Activated CD4-positive, alpha-beta T cell treated with anti-CD3 and anti-CD28 coated beads, Interleukin-2, amount 10 ng/mL, durations not matched to agents 24 days and 14 days (primary cell): ENCODE data around the gene RPL4. TPM values are rescaled to one million over a fixed set of nuclear protein-coding genes. Genes with fewer than 3 reads are reported as not detected.
"Not testable (repeated sequence)": the region's sequence is repeated elsewhere in the genome, so short reads cannot be mapped to it uniquely, and the experiment has no call there.

Experiments used
- DNase-seq: peaks from one replicate; pipeline ENCODE4 v3.0.0; 2022
- H3K27ac Mint-ChIP-seq: one replicate; pipeline ENCODE4 v1.8.0; 2022; ENCODE audit warnings: mild to moderate bottlenecking, mixed read lengths
- H3K27me3 Mint-ChIP-seq: one replicate; pipeline ENCODE4 v1.8.0; 2022; ENCODE audit warnings: mixed read lengths
- H3K36me3 Mint-ChIP-seq: one replicate; pipeline ENCODE4 v1.8.0; 2022; ENCODE audit warnings: low read depth, mild to moderate bottlenecking, mixed read lengths
- H3K4me1 Mint-ChIP-seq: one replicate; pipeline ENCODE4 v1.8.0; 2021; ENCODE audit warnings: mixed read lengths
- H3K4me3 Mint-ChIP-seq: one replicate; pipeline ENCODE4 v1.8.0; 2022; ENCODE audit warnings: mild to moderate bottlenecking, moderate library complexity, mixed read lengths
- H3K9me3 Mint-ChIP-seq: one replicate; pipeline ENCODE4 v1.8.0; 2021; ENCODE audit warnings: mixed read lengths
- intact Hi-C: fragments of 100-400 bp; cut with micrococcal nuclease; formaldehyde crosslinking; loops from one replicate; pipeline ENCODE4 v1.15.1; 2023
- total RNA-seq: library from RNA; stranded (reverse); gene quantifications from 2 replicates; pipeline ENCODE4 v1.2.3, GENCODE V29; 2022

The RPL4 gene
- 3,393 and 3,435 TPM in 2 replicates for total RNA-seq

DNA sequence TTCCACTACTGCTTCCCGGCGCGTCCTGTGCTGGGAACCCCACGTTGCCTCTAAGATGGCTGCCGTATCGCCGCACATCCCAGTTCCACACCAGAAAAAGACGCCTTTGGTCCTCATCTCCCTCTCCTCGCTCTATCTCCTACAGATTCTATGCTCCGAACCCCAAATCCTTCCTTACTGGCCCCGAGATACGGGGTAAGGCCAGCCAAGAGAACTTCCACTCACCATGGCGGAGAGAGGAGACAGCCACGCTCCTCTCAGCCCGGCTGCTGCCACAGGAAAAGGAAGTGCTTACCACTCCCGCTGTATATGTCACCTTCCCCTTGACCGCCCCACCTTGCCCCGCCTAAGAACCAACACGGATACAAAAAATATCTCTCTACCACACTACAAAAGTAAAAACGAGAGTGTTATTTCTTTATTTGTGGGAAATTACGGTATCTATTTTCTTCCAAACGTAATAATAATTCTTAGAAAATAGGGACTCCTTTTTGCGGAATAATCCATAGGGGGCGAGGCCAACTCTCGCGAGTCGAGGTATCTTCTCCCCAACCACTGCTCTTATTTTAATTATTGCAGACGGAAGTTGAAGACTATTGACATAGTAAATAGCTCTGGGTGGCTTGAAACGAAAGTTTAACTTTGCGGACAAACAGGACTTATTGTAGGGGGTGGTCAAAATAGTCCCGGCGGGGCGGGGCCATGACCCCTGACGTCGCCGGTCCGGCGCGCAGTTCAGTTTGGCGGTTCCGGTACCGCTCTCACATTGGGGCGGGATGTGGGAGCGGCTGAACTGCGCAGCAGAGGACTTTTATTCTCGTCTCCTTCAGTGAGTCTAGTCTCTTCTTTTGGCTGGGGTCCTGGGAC is at the start of gene RPL4, which contains the start of gene ZWILCH:
Gene RPL4 (minus strand): TSS at position 293 of the 867 bp plus-strand sequence. CDS start 65 bp downstream, at position 228.
Gene ZWILCH (plus strand): TSS at position 764 of the 867 bp plus-strand sequence. CDS start 13 bp downstream, at position 777.
- Mint-ChIP-seq H3K36me3 (peaks cover 56% of the 10 kb centered on the region), H3K4me3 (peak within 1 kb of the TSS; percentile 92), H3K27ac (peak within 1 kb of the TSS; percentile 98), H3K4me1 (peaks cover 48% of the 10 kb centered on the region), H3K27me3 (no peaks in the 10 kb centered on the region), H3K9me3 (no peaks in the 10 kb centered on the region)
- intact Hi-C loops = loop anchor here (1.0 to 10.0 kb wide), 4 partner anchors 118 to 1770 kb away; partner anchors contain the start of genes FEM1B, MAP2K1, SMAD6 and TIPIN
- peak; percentile 95 for DNase-seq

- Mint-ChIP-seq H3K36me3 (peaks cover 31% of the 10 kb centered on the region), H3K27me3 (no peaks in the 10 kb centered on the region), H3K4me3 (no peak overlapping the region), H3K9me3 (no peaks in the 10 kb centered on the region), H3K27ac (no peak overlapping the region), H3K4me1 (no peaks in the 10 kb centered on the region)
- intact Hi-C loops = no loop called here
- DNase-seq = no peak
Observed at GRCh38 chr15:66545255-66545654, 40.6 kb upstream of the RPL4 start.

DNA sequence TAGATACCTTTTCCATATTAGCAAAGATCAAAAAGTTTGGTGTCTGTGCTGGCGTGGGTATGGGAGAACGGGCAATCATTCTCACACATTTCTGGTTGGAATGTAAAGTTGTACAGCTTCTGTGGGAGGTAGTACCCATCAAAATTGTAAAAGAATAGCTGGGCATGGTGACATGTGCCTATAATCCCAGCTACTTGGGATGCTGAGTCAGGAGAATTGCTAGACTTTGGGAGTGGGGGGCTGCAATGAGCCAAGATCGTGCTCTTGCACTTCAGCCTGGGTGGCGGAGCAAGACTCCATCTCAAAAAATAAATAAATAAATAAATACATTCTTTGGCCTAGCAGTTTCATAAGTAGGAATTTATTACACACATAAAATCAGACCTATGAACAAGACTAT is 38.2 kb upstream of the RPL4 start:
- Mint-ChIP-seq H3K36me3 (peaks cover 37% of the 10 kb centered on the region), H3K4me3 (no peak overlapping the region), H3K27ac (no peak overlapping the region), H3K4me1 (no peaks in the 10 kb centered on the region), H3K27me3 (no peaks in the 10 kb centered on the region), H3K9me3 (no peaks in the 10 kb centered on the region)
- DNase-seq = no peak
- intact Hi-C loops = no loop called here

DNA sequence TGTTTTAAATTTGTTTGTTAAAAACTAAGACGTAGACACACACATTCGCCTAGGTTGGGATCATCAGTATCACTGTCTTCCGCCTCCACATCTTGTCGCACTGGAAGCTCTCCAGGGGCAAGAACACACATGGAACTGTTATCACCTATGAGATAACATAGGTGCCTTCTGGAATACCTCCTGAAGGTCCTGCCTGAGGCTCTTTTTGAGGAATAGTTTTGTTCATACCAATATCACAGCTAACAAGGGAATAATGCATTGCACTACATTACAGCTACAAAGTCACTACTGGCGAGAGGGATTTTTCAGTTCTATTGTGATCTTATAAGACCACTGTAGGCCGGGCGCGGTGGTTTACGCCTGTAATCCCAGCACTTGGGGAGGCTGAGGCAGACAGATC is 30.4 kb upstream of the RPL4 start:
- DNase-seq = no peak
- H3K27me3 Mint-ChIP-seq = no peaks in the 10 kb centered on the region
- H3K36me3 Mint-ChIP-seq = peaks cover 31% of the 10 kb centered on the region
- H3K9me3 Mint-ChIP-seq = no peaks in the 10 kb centered on the region
- H3K4me3 Mint-ChIP-seq = no peak overlapping the region
- no peak overlapping the region for H3K27ac Mint-ChIP-seq
- no peaks in the 10 kb centered on the region for H3K4me1 Mint-ChIP-seq
- intact Hi-C loops = no loop called here

- no peak overlapping the region for H3K27ac Mint-ChIP-seq
- H3K9me3 Mint-ChIP-seq = no peaks in the 10 kb centered on the region
- H3K27me3 Mint-ChIP-seq = no peaks in the 10 kb centered on the region
- H3K4me3 Mint-ChIP-seq = no peak overlapping the region
- peaks cover 12% of the 10 kb centered on the region for H3K4me1 Mint-ChIP-seq
- H3K36me3 Mint-ChIP-seq = peaks cover 40% of the 10 kb centered on the region
- intact Hi-C loops = no loop called here
- DNase-seq = peak; percentile 43
Observed at GRCh38 chr15:66524838-66525237, 20.2 kb upstream of the RPL4 start.

GRCh38 chr15:66523926-66524325 is 19.3 kb upstream of the RPL4 start:
- Mint-ChIP-seq H3K9me3 (no peaks in the 10 kb centered on the region), H3K36me3 (peaks cover 36% of the 10 kb centered on the region), H3K27me3 (no peaks in the 10 kb centered on the region), H3K4me3 (no peak overlapping the region), H3K27ac (no peak overlapping the region), H3K4me1 (peaks cover 12% of the 10 kb centered on the region)
- intact Hi-C loops = no loop called here
- DNase-seq = no peak

DNA sequence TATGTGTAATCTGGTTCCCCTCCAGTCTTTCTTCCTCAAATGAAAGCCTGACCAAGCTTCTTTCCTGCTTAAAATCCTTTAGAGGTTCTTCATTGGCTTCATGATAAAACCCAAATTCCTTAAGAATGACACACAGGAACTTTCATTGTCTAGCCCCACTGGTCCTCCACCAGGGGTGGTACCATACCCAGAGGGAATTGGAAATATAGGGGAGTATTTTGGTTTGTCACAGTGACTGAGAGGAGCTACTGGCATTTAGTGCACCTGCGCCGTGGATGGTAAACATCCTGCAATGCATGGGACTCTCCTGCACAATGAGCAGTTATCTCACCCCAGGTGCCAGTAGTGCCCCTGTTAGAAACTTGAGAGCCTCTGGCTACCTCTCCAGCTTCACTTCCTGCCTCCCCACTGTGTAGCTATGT is 11.3 kb upstream of the RPL4 start:
- Mint-ChIP-seq H3K4me3 (no peak overlapping the region), H3K4me1 (no peaks in the 10 kb centered on the region), H3K27me3 (no peaks in the 10 kb centered on the region), H3K9me3 (no peaks in the 10 kb centered on the region), H3K27ac (no peak overlapping the region), H3K36me3 (peaks cover 23% of the 10 kb centered on the region)
- intact Hi-C loops = no loop called here
- no peak for DNase-seq

DNA sequence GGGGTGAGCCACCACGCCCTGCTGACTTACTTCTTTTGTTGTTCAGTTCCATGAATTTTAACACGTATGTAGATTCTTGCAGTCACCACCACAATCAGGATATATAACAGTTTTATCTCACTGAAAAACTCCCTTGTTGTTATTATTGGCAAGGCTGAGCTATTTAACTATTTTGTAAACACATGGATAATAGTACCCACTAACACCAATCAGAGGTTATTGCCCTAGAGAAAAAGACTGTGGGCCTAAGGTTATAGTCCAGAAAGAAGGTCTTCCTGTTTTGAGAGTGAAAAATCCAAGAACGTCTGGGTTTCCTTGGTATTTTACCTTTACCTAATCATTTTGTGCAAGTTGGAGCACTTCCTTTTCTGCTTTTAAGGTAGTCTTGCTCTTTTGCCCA is 9.9 kb upstream of the RPL4 start:
- no peak for DNase-seq
- Mint-ChIP-seq H3K9me3 (no peaks in the 10 kb centered on the region), H3K27ac (no peak overlapping the region), H3K4me3 (no peak overlapping the region), H3K36me3 (peaks cover 26% of the 10 kb centered on the region), H3K27me3 (no peaks in the 10 kb centered on the region), H3K4me1 (peaks cover 2% of the 10 kb centered on the region)
- intact Hi-C loops = no loop called here

DNA sequence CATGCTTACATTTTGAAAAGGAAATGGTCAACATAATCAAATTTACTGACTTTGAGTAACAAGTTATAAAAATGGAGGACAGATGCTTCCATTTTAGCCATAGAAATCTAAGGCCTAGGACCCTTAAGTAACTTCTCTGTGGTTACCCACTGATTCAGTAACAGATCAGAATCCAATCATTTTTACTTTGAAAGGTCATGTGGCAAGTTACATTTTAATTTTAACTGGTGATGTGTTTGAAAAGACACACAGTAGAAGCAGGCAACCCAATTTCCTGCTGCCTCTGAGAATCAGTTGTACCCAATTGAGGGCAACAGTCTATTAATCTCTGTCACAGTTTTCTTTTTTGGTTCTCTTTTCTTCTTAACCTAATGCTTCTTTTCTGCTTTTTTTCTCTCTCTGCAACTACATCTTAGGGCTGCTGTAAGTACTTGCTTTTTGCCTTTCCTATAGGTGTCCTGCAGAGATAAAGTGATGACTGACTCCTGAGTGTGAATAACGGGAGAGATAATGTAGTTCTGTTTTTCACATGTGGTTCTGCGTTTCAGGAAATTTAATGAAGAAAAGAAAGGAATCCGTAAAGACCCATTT is 3.7 kb upstream of the RPL4 start:
- Mint-ChIP-seq H3K36me3 (peaks cover 24% of the 10 kb centered on the region), H3K4me1 (peaks cover 26% of the 10 kb centered on the region), H3K27ac (no peak overlapping the region), H3K9me3 (no peaks in the 10 kb centered on the region), H3K27me3 (no peaks in the 10 kb centered on the region), H3K4me3 (no peak overlapping the region)
- DNase-seq = no peak
- intact Hi-C loops = loop anchor here (10.0 kb wide), 1 partner anchor 1766 kb away; the partner anchor contains the start of gene FEM1B

DNA sequence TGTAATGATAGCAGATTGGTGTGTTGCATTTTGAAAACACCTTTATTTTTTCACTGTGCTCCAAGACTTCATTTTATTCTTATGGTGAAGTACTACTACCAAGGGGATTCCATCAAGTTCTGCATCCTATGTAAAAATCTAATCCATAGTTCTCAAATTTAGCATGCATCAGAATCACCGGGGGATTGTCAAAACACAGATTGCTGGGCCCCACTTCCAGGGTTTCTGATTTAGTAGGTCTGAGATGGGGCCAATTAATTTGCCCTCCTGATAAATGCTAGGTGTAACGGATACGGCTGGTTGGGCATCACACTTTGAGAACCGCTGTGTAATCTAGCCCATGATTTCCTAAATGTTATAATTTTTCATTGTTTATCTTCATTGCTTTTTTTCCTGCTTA is 1.2 kb upstream of the RPL4 start:
- Mint-ChIP-seq H3K36me3 (peaks cover 49% of the 10 kb centered on the region), H3K9me3 (no peaks in the 10 kb centered on the region), H3K27ac (peak overlapping the region; percentile 98), H3K4me3 (peak overlapping the region; percentile 92), H3K4me1 (peaks cover 42% of the 10 kb centered on the region), H3K27me3 (no peaks in the 10 kb centered on the region)
- DNase-seq = no peak
- intact Hi-C loops = loop anchor here (1.0 to 10.0 kb wide), 4 partner anchors 119 to 1769 kb away; partner anchors contain the start of genes FEM1B, MAP2K1, SMAD6 and TIPIN

DNA sequence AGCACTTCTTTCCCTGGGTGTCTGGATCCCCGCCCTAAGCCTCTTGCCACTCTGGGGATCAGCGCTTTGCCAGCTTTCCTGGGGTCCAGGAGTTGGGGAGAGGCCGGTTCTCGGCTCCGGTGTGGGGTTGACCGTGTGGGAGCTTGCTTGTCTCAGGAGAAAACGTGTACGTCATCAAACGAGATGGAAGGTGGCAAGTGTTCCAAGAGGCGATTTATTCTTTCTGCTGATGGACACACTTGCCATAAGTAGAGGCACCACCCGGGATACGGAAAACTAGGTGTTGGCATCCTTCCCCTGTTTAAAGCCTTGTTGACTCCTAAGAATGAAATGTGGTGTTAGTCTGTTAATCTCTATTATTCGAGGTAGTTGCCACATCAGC is 766 bp upstream of the RPL4 start:
- intact Hi-C loops = loop anchor here (1.0 to 10.0 kb wide), 4 partner anchors 119 to 1769 kb away; partner anchors contain the start of genes FEM1B, MAP2K1, SMAD6 and TIPIN
- Mint-ChIP-seq H3K9me3 (no peaks in the 10 kb centered on the region), H3K36me3 (peaks cover 50% of the 10 kb centered on the region), H3K4me1 (peaks cover 42% of the 10 kb centered on the region), H3K27me3 (no peaks in the 10 kb centered on the region), H3K4me3 (peak overlapping the region; percentile 92), H3K27ac (peak overlapping the region; percentile 98)
- no peak for DNase-seq

GRCh38 chr15:66503780-66504562 is 684 bp downstream of the RPL4 start:
- intact Hi-C loops = loop anchor here (2.0 to 10.0 kb wide), 3 partner anchors 117 to 1771 kb away; partner anchors contain the start of genes FEM1B, MAP2K1 and SMAD6
- H3K27ac Mint-ChIP-seq = peak overlapping the region; percentile 98
- DNase-seq = no peak
- peaks cover 53% of the 10 kb centered on the region for H3K4me1 Mint-ChIP-seq
- H3K4me3 Mint-ChIP-seq = peak overlapping the region; percentile 92
- H3K36me3 Mint-ChIP-seq = peaks cover 62% of the 10 kb centered on the region
- no peaks in the 10 kb centered on the region for H3K27me3 Mint-ChIP-seq
- no peaks in the 10 kb centered on the region for H3K9me3 Mint-ChIP-seq

DNA sequence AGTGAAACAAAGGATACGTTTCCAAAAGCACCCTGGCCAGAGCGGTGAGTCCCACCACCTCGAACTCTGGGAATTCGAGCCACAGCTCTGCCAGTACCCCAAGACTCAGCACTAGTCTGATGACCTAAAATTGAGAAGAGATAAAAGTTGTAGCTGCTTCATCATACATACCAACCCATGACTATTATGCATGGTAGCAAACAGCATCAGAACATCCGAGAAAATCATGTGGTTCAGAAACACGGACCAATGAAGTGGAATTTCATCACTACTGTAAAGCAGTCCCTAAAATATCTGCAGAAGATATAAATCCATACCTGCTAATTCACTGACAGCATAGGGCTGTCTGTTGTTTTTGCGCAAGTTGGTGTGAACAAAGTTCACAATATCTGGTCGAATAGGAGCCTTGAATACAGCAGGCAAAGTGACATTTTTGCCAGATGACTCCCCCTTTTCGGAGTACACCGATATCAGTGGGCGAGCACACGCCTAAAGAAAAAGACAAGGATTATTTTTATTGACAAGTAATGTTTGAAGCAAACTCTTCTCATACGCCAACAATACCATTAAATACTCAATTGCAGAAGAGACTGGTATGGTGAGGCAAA is 1.5 kb downstream of the RPL4 start:
- Mint-ChIP-seq H3K36me3 (peaks cover 68% of the 10 kb centered on the region), H3K4me1 (peaks cover 51% of the 10 kb centered on the region), H3K4me3 (peak overlapping the region; percentile 92), H3K27ac (peak overlapping the region; percentile 98)
- not testable (repeated sequence) for DNase-seq, H3K9me3 Mint-ChIP-seq, H3K27me3 Mint-ChIP-seq
- intact Hi-C loops = loop anchor here (10.0 kb wide), 1 partner anchor 1772 kb away; the partner anchor contains the start of gene FEM1B
